Thyroid gland (tissue), 4 donors: ENCODE results near the gene ENOX1.

Experiments used
- CTCF ChIP-seq, 6 experiments: fragments of 200-600 bp in 3 of 6; fragments of 450-650 bp in 3 of 6; sonication (generic) in 3 of 6; IDR thresholded peaks; one replicate each; pipeline ENCODE4 v1.5.1; 2016 to 2019; ENCODE audit warnings: antibody characterized with exemption in 6 of 6, mild to moderate bottlenecking in 2 of 6, inconsistent platforms in 1 of 6, moderate library complexity in 1 of 6
- POLR2A ChIP-seq, 2 donors: fragments of 450-650 bp; IDR thresholded peaks; one replicate each; pipeline ENCODE4 v1.6.1; 2017; ENCODE audit warnings: antibody characterized with exemption in 2 of 2, mild to moderate bottlenecking in 2 of 2, moderate library complexity in 1 of 2

GRCh38 chr13:43614063-43614462 lies 172.7 kb downstream of the ENOX1 start:
- TF ChIP-seq CTCF (IDR thresholded peaks at IDR 0.05) (no peak), POLR2A (IDR thresholded peaks at IDR 0.05) (no peak)
